Activated effector memory CD4-positive, alpha-beta T cell treated with Interleukin-2 at 50 U/mL for 16 hours (primary cell): Measurements from ENCODE around the gene TRIM65.
"Not testable (repeated sequence)": the region's sequence is repeated elsewhere in the genome, so short reads cannot be mapped to it uniquely, and the experiment has no call there.

Source experiments
- DNase-seq: peaks from one replicate; pipeline ENCODE4 v3.0.0-alpha.2; 2020

The TRIM65 gene

DNA sequence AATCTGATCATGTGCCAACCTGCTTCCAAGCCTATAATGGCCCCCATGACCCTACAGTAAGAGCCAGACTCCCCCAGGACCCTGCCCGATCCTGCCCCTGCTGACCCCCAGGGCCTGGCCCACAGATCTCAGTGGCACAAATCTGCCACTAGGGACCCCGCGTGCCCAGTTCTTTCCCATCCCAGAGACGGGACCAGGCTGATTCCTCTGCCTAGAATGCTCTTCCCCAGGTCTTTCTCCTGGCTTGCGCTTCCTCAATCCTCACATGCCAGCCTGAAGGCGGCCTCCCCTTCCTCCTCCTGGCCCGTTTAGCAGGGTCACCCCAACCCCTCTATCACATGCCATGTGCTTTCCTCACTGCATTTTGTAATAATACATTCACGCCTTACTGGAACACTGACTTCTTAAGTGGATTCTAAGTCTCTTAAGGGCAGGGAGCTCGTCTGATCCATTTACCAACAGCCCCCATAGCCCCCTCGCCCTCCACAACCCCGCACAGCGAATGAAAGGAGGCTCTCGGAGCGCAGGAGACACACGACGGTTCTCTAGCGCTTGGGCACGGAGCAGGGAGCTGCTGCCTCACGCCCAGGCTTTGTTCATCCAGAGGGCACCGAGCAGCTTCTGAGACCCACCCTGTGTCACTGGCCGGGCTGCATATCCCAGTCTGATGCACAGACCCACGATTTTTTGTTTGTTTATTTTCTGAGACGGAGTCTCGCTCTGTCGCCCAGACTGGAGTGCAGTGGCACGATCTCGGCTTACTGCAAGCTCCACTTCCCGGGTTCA is 1.2 kb downstream of the TRIM65 start:
- DNase-seq: no peak

DNA sequence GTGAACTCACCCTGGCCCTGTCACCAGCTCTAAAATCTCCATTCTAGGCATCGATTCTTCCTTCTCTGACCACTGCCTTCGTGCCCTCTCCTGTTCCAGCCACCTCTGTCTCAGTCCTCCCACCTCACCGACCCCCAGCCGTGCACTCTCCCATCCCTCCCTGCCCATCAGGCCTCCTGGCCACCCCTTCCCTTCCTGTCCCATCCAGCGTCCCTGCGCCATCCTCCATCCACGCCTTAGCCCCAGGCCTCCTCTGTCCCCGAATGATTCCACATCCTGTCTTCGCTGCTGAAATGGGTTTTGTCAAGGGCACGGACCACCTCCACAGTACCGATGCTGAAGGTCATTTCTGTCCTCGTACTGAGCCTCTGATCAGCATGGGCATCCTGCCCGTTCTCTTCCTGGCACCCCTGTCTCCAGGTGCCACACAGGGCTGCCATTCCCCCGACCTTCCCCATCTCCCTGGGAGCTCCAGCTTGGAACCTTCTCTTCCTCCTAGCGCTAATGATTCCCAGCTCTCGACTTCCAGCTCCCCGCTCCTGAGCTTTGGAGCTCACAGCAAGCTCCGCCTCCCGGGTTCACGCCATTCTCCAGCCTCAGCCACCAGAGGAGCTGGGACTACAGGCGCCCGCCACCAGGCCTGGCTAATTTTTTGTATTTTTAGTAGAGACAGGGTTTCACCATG is 2.6 kb downstream of the TRIM65 start:
- no peak for DNase-seq

DNA sequence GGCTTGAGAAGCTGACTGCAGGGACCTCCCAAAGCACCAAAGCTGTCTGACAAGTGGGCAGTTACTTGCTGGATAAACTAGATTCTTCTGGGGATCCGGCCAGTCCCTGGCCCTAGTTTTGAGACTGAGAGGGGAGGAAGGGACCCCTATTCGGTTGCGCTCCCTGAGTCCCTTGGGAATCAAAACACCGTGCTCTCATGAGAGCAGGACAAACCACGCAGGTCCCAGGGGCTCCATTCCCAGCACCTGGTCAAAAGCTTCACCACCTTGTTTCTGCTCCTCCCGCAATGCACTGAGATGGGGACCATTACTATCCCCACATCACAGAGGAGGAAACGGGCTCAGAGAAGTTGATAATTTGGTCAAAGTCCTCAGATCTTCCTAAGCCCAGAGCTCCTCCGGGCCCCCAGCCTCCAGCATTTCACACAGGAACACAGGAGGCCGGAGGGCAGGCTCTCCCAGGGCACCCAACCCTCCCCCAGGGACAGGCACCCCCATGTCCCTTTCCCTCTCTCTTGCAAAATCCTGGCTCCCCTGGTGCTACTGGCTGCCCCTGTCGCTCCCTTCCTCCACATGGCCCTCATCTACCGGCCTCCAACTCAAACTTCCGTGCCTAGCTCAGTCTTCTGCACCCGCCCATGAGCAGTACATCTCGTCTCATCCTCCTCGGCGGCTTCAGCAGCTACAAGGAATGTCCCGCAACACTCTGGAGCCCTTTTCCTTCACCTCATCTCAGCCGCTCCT is 3.3 kb downstream of the TRIM65 start:
- no peak for DNase-seq

DNA sequence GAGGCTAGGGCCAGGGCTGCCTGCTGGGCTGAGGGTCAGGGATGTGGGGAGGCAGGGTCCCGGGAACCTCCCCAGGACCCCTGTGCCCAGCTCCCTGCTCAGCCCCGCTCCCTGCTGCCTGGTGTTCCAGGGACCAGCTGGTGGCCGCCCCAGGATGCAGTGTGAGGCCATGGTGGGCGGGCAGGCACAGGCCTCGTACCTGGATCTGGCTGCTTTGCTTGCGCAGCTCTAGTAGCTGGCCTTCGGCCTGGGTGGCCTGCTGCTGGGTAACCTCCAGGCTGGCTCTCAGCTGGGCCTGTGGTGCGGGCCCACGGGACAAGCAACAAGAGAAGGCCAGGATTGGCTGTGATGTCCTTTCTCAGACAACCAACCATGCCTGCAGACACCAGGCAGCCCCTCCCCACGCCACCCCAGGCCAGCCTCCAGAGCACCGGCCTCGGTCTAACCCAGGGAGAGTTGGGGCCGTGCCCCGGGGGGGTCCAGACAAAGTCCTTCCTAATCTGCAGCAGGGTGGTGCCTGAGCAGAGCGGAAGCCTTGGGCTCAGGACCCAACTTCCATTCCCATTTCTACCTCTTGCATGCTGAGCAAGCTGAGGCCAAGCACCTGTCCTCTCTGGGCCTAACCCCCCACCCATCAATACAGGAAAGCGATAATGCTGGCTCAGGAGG is 4.1 kb downstream of the TRIM65 start:
- DNase-seq: no peak

DNA sequence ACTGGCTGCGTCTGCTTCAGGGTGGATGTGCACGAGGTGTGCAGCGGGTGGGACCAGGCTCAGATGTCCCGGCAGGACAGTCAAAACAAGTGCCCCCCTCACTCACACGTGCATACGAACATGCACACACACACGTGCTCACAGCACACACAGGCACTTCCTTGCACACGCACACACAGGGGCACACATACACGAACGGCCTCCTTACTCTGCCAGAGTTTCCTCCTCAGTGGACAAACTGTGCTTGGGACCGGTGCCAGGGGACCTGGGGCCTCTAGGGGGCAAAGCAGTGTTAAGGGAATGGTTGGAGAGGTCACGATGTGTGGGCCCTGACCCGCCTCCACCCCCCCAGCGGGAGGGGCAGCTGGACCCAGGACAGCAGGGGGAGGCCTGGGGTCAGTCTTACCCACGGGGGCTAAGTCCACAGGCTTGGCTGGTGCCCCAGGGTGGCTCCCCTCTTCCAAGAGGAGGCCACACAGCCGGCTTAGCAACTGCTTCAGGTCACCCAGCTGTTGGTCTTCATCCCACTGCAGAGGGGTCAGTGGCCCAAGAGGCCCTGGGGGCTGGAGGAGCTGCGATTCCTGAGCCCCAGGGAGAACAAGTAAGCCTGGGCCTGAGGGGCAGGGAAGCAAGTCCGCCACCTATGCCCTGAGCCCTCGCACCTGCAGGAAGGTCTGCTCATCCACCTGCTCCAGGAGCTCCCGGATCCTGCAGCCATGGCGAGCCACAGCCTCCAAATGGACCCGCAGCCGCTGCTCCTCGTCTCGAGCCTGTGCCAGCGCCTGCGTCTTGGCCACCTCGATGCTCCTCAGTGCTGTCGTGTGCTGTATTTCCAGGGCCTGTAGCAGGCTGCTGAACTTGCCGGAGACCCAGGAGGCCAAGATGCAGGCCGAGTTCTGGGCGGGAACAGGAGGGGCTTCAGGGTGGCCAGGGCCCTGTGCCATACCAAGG is 4.9 kb downstream of the TRIM65 start:
- no peak for DNase-seq

DNA sequence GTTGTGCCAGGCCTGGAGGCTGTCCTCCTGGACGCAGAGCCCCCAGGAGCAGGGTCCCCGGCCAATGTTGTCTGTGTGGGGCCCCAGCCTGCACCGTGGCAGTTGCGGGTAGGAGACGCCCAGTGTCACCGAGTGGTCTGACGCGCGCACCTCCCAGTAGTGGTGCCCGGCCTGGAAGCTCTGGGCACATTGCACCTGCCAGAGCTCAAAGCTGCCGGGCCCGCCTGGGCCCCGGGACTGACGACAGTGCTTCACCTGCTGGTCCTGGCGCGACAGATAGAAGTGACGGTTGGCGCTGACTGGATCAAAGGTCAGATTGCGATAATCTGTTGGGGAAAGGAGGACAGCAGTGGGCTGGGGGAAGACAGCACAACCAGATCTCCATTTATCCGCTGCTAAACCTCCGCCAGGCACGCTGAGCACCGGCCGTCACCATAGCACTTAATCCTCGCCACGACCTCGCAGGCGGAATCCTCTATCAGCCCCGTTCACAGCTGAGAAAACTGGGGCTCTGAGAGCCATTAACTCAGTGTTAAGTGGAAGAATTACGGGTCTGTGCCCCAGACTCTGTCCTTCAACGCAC is 5.6 kb downstream of the TRIM65 start:
- no peak for DNase-seq

DNA sequence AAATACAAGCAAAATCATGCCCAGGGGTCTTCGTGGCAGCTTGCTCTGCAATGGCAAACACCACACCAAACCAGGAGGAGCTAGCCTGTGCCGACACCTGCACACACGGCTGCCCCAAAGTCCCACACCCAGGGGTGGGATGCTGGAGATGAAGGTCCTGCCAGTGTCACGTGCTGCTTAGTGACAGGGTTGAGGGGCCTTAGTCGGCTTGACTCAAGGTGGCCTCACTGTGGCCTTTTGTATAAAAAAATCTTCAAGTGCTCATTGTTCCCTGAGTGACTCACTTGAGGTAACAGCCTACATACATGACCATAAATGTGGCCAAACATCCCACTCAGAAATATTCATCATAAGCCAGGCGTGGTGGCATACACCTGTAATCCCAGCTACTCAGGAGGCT is 7.3 kb downstream of the TRIM65 start:
- no peak for DNase-seq

DNA sequence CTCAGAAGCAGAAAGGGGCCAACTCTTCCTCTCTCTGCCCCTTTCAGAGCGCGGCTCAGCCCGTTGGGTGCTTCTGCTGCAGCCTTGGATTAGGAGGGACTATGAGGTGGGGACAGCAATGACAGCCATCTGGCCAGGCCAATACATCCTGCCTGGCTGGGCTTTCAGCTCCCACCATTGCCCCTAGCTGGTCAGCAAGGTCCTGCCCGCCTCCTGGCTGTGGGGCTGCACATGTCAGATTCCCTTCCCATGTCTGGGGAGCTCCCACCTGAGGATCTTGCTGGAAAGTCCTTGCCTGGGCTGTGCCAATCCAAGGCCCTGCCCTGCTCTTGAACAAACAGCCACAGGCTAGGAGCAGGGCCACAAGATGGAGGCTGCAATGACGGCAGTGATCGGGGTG is 8.3 kb downstream of the TRIM65 start:
- no peak for DNase-seq

DNA sequence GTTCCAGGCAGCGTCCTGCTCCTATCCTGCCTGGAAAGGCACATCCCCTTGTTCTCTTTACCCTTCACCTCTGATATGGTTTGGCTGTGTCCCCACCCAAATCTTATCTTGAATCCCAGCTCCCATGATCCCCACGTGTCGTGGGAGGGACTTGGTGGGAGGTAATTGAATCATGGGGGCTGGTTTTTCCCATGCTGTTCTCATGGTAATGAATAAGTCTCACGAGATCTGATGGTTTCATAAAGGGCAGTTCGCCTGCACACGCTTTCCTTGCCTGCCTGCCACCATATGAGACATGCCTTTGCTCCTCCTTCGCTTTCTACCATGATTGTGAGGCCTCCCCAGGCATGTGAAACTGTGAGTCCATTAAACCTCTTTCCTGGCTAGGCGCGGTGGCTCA is 10.9 kb downstream of the TRIM65 start:
- DNase-seq: not testable (repeated sequence)

DNA sequence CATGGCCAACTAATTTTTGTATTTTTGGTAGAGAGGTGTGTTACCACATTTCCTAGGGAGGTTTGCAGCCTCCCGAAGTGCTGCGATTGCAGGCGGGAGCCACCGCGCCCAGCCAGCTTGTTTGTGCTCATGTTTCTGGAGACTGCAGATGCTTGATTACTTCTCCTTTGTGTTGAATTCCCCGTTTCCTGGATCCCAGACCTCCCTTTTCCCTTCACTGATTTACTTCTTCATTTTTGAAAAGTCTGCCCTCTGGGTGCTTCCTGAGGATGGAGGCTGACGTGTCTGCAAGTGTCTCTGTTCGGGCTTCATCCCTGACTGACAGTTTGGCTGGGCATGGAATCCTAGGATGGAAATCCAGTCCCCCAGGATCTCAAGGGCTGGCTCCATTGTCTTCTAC is 11.3 kb downstream of the TRIM65 start:
- DNase-seq: no peak

DNA sequence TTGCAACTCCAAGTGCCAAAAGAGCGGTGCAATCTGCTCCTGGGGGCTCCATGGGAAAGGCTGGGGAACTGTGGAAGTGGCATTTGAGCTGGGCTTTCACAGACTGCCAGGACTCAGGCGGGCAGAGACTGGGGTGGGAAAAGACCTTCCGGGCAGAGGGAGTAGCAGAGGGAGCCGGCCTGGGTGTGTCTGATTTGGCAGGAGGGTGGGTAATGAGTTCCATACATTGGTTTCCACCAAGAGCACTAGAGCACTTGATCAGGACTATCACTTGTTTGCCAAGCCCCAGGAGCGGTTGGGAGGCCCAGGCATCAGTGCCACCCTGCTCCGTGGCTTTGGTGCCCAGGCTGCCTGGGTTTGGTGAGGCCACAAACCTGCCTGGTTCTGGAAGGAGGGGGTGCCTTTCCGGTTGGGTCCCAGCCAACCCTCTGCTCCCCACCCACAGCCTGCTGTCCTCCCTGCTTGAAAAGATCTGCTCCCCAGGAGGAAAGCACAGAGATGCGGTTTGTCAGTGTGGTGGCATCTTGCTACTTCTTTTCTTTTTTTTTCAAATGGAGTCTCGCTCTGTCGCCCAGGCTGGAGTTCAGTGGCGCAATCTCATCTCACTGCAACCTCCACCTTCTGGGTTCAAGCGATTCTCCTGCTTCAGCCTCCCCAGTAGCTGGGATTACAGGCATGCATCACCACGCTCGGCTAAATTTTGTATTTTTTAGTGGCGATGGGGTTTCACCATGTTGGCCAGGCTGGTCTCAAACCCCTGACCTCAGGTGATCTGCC is 14.9 kb downstream of the TRIM65 start:
- DNase-seq: no peak

DNA sequence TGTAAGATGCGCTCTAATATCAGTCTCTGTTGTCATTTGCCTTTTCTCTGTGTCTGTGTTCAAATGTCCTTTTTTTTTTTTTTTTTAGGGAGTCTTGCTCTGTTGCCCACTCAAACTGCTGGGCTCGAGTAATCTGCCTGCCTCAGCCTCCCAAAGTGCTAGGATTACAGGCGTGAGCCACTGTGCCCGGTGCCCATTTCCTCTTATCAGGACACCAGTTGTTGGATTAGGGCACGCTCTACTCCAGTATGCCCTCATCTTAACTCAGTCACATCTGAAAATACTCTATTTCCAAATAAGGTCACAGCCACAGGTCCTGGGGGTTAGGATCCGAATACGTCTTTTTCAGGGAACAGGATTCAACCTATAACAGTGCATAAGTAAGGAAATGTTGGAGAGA is 16.5 kb downstream of the TRIM65 start:
- DNase-seq: no peak

DNA sequence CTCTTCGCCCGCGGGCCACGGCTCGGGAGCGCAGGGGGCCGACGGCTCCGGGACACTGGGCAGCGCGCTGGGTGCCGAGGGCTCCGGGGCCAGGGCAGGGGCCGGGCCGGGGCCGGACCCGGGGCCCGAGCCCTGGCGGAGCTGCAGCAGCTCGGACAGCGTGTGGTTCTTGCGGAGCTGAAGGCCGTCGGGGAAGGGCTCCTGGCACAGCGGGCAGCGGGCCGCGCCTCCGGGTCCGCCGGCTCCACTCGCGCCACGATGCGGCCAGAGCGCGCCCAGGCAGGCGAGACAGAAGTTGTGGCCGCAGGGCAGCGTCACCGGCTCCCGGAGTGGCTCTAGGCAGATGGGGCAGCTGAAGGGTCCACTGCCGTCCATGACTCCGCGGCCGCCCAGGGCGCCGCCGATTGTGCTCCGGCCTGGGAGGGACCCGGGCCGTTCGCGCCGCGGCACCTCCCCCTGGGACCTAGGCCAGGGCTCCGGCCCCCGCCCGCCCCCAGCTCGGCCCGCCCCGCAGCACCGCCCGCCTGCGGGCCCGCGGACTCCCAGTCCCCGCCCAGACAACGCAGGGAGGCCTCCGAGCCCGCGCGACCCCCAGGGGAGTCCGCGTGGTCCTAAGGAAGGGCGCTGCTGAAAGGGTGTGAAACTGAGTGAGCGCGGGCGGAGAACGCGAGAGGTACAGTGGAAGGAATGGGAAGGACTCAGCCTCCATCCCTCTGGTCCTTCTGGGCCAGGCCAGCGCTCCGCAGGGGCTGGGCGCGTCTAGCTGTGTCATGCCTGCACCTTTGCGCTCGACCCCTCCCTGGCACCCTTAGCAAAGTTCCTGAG is 18.4 kb downstream of the TRIM65 start, which contains the start of gene TRIM47:
TSS of gene TRIM47 (minus strand) at position 408 of the 825 bp plus-strand sequence. CDS start at position 375, 33 bp downstream.
- DNase-seq: no peak

DNA sequence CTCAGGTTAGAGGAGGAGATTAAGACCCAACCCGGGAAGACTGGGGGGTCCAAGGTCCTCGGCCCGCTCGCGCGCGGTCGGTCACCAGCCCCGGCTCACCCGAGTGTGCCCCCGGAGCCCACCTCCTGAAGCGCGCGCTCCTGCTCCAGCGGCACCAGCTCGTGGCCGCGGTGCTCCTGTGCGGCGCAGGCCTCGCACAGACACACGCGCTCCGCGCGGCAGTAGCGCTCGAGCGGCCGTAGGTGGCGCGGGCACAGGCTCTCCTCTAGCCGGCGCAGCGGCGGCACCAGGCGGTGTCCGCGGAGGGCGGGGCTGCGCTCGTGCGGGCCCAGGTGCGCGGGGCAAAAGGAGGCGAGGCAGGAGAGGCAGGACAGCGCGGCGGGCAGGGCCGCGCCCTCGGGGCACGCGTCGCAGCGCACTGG is 19.0 kb downstream of the TRIM65 start:
- peak; percentile 67 for DNase-seq

DNA sequence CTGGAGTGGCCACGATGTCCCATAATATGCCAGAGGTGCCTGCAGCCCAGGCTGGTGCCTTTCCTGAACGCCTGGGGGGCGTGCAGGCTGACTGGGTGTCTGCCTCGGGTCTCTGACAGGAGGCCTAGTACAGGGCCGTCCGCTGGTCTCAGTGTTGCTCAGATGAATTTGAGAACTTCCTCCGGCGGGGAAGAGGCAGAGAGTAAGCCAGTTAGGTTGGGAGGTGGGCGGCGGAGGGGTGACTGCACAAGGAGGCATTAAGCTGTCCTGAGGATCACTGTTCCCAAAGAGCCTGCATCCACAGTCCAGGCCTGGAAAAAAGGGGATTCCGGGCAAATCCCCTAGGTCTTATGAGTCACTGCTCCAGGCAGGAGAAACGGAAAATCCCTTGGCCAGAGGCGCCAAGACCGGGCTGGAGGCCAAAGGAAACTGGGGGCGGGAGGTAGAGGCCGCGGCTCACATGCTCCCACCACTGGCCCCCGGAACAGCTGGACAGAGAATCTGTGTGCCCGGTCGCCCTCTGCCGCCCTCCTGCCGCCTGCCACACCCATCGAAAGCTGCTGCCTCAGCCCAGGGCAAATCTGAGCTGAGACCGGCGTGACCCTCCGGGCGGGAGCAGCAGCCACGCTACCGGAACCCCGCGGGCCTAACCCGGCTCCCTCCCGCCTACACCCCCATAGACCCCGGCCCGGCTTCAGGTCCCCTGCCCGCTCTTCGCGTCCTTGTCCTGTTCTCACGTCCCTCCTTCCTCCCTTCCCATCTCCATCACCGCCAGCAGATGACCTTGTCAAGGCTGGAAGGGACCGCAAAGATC is 19.6 kb downstream of the TRIM65 start:
- no peak for DNase-seq

DNA sequence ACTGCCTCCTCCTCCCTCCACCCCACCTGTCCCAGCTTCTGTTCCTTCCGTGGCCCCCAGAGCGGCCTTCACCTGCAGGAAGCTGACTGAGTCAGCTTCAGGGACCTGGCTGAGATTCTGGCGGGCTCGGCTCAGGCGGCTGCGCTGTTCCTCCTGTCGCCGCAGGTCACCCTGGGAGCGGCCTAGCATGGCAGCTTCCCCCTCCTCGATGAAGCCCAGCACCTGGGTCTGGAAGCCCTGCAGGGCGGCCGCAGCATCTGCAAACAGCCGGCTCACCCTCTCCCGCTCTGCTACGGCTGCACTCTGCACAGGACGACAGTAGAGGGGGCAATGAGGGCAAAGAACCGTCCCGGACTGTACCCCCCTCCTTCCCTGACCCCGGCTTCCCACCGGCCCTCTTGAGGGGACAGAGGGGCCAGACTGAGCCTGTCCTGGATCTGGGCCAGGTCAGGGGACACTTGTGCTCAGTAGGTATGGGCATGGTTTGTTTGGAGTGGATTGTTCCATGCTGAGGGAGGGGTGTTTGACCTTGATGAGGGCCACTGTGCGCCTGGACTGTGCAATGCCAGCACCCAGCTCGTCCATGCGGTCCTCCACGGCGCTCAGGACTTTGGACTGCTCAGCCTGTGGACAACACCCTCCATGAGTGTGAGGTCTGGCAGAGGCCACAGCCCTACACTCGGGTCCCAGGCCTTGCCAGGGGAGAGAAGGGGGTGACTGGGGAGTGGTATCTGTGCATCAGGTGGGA is 20.4 kb downstream of the TRIM65 start:
- peak; percentile 78 for DNase-seq

DNA sequence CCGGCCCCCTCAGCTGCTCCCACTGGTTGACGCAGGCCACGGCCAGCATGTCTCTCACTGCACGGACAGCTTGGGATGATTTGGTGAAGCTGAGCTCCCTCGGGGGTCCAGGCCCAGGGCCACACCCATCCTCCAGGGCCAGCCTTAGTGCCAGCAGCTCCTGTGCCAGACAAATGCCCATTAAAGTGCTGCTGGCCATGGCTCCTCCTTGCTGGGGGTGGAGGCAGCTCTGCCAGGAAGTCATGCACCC is 20.9 kb downstream of the TRIM65 start:
- DNase-seq: no peak

DNA sequence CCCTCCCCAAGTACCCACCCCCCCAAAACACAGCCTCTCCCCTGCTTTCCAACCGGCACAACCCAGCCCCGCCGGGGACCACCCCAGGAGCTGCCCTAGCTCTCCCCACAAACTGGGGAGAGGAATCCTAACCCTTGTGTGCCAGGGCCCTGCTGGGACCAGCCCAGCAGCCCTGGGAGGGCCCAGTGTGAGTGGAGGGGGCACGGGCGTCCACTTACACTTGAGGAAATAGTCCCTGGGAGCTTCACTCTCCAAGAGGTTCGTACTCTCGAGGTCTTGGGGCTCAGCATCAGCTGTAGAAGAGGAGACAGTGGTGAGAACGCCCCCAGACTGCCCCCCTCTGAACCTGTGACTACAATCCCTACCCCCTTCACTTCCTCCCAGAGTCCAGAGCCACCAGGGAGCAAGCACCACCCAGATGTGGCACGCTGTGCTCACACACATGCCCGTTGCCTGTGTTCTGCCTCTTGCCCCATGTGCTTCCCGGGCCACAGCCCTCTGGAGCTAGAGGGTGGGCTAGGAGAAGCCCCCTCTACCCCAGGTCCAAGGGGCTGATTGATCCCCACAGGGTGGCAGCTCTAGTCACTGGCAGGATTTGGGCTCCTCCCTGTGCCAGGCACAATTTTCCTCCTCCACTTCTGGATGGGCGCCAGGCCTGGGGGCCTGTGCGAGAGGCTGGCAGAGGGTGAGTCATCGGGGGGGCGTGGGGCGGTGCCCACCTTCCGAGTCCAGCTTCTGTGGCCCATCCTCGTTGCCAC is 21.4 kb downstream of the TRIM65 start:
- DNase-seq: no peak
